ENCODE data around the gene PIK3IP1.

The PIK3IP1 gene

DNA sequence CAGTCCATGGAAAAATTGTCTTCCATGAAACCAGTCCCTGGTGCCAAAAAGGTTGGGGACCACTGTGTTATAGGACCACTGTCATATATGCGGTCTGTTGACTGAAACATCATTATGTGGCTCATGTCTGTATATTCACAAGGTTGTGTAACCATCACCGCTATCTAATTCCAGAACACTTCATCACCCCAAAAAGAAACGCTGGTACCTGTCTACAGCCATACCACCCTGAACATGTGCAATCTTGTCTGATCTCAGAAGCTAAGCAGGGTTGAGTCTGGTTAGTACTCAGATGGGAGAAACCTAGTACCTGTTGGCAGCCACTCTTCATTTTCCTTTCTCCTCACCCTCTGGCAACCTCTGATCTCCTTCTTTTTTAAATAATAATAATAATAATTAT lies 12.9 kb upstream of the PIK3IP1 start:
- DNase-seq = no peak

DNA sequence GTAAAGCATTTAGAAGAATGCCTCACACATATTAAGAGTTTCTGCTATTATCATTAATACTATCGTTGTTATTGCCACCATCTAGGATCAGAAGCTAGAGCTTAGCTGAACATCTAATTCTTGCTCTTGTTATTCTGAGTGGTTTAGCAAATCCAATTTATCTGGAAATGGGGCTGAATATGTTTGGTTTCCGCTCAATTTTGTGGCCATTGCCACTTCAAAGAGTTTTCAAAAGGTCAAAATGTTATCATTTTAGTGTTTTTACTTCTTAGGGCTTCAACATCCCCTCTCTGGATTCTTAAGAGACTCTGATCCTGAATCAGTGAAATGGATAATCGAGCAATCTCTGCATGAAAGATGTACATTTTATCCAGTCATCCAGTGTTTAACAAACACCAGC lies 10.2 kb upstream of the PIK3IP1 start:
- no peak for DNase-seq

DNA sequence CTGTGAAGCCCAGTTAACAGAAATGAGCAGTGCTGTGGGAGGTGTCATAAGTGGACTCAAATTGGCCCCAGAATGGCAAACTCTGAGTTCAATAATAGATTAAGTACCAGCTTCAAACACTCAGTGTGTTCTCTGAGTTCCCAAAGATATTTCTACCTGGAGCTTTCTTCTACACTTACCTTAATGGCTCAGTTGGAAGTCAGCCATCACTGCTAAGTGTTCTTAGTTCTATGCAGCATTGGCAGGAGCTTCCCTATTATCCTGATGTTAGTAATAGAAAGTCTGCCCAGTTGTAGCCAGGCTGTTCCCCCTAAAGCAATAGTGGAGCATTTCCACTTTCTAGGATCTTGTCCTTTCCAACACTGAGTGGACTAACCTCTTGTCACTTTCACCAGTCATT lies 9.7 kb upstream of the PIK3IP1 start:
- no peak for DNase-seq

DNA sequence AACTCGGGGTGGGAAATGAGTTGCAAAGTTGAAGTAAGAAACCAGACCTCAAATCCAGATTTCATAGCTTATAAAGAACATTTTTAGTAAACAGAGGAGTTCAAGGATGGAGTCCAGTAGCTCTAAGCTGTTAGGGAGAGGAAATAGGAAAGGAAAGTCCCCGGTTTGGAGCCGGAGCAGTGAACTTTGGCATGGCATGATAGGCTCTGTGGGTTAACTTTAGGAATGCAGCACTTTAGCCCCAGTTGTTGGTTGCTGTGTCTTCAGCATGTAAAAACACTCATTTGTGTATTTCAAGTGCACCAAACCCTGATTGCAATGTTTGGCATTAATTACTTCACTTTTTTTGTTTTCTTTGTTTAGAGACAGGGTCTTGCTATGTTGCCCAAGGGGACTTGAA lies 8.6 kb upstream of the PIK3IP1 start:
- no peak for DNase-seq

DNA sequence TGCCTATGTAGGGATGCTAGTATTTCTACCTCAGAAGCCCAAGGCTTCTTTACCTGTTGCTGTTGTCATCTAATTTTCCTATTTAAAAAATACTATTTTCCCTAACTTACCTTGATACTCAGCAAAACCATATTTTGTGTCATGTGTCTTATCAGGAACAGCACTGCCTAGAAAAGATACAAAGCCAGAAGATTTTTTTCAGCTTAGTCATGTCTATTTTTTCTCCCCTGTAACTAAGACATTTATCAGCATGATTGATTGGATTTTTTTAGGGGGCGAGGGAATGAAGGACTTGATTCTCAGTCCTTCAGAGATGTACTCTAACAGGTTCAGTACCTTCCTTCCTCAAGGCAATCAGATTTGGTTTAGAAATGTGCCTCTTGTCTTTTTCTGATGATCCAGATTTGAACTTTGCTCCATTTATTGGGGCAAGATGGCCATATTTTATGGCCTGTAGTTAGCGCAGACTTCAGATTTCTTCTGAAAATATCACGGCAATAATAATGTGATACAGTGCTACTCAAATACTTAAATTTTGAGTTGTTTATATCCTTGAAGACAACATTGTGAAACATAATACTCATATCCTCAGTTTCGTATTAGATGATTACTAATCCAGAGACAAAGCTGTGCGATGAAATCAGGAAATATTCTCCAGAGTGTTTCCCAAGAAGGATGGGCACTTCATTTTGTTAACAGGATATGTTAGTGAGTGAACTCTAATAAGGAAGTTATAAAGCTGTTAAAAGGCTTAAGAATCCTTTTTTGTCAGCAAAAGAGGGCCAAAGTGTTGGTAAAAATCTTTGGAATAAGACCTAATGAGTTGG lies 3.8 kb upstream of the PIK3IP1 start:
- no peak for DNase-seq

DNA sequence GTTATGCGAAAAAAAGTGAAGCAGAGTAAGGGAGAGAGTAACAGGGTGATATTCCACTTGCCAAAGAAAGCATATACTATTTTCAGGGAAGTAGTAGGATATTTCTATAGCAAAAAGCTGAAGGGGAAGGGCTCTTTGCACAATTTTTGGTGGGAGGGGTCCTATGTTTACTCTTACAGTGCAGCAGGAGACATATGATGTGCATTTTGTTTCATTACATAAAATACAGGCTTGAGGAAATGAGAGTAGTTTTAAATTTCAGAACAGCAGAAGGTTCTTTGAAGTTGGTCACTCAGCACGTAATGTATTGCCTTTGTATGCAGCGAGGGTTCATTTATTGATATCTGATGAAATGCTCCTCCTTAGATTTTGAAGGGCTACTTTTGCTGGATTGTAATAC lies 3.1 kb upstream of the PIK3IP1 start:
- DNase-seq = no peak

DNA sequence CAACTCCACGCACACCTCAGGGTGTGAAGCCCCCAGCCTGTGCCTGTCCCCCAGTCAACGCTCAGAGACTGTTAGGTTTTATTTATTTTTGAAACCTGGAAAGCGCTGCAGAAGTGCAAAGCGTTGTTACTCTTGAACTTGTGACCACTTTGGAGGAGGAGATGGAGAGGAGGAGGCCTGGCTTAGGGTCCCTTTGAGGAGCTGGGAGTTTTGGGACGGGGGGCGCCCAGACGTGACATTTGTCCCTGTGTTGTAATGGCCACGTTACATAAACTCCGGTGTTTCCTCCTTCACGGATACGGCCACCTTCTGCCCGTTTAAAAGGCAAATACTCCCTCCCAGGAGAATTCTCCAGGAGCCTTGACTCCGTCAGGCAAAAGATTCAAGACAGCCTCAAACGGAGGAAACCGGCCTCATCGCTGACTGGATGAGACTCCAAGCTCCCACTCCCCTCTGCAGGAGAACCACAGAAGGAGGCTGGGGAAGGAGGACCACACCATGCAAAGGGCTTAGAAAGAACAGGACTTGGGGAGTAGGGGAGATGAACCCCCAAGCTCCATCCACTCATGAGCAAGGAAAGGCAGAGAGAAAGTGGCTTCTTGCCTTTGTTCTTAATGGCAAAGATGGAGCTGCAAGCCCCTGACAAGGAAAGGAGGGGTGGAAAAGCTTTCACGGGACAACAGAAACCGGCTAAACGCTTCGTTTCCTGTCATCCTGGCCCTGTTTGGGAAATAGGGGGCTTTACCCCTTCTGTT lies 630 bp downstream of the PIK3IP1 start:
- DNase-seq = no peak

DNA sequence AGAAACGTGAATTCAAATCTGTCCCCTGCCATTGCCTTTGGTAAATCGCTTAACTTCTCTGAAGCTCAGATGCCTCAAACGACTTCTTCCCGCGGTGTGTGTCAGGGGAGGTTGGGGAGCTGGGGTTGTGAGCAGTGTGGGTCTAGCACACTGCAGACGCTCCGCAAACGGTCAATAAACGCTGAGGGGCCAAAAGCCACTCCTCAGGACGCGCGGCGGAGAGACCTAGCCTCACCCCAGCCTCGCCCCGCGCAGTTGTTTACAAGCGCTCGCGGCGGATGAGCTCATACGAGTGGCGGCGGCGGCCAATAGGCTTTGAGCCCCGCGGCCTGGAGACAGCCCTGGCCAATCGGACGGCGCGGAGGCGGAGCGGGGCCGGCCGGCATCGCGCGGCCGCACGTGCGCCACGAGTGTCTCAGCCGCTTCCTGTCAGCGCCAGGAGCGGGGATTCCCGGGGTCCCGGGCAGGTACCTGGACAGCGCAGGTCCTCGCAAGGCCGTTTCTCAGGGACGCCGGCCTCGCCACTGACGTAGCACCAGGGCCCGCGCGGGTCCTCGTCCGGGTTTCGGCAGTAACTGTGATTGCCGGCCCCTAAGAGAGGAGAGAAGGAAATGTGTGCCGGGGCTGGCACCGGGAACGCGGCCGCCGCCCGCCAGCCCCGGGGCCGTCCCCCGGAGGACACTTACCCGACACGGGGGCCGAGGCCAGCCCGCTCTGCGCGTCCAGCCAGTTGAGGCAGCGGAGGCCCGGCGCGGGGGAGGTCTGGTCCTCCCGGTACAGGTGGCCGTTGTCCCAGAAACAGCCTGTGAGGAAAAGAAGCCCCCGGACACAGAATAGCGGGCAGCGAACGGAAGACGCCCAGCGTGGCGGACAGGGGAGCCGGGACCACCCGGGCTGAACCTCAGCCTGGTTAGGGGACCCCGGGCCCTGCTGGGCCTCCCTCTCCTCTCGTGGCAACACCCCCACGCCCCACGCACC lies 1.5 kb downstream of the PIK3IP1 start:
- DNase-seq = peak; percentile 78

DNA sequence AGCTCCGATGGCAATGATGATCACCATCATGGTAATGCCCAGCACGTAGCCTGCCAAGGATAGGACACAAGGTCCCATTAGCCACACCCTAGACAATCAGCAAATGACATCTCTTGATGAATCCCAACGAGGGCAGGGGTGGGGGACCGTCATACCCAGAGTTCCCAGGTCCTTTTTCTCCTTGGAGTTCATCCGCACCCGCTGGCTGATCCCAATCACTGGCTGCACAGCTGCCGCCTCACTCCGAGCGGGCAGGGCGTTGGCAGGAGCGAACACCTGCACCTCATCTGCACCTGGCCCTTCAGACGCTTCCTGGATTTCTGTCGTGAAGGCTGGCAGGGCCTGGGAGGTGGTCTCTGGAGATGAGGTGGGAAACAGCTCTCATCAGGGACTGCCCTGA lies 2.9 kb downstream of the PIK3IP1 start:
- DNase-seq = peak; percentile 49

DNA sequence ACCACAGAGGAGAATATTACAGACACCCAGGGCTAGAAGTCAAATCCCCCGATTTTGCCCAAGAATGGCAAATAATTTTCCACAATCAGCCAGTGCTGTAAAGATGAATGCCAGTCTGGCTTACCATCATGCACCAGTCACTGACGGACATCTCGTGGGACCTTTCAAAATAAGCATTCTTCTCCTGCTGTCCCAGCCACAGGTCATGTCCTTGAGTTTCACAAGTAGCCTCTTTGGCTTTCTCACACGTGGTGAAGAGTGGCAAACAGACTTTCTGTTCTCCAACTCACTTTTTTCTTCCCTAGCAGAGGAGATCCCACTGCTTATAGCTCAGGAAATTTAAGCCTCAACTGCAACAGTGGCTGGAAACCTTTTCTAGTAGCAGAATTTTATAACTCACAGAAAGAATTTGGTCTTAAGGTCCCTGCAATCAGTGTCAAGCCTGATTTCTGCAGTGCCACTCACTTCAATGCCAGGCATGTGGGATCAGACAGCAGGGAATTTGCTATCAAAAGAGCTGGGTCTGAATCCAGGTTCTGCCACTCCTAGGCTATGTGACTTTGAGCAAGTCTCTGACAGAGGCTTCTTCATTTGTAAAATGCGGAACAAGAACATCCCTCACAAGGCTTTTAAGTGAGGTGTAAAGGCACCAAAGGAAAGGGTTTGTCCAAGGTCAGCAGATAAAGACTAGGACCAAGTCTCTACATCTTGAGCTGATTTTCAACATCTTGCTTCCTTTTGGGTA lies 3.6 kb downstream of the PIK3IP1 start:
- no peak for DNase-seq

DNA sequence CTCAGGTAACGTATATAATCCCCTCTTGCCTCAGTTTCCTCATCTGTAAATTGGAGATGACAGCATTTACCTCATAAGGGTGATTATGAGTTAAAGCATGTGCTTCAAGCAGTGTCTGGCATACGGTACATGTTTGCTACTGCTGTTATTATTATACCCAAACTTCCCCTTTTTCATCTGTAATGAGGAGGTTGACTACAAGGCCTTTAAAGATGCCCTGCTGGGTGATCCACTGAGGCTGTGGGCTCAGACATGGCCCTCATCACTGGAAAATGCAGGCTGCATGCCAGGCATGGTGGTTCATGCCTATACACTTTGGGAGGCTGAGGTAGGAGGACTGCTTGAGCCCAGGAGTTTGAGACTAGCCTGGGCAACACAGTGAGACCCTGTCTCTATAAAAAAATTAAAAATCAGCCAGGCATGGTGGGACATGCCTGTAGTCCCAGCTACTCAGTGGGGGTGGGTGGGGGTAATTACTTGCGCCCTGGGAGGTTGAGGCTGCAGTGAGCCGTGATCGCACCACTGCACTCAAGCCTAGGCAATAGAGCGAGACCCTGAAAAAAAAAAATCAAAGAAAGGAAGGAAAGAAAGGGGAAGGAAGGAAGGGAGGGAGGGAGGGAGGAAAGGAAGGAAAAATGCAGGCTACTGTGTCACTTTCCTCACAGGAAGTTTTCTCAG lies 4.3 kb downstream of the PIK3IP1 start:
- no peak for DNase-seq

DNA sequence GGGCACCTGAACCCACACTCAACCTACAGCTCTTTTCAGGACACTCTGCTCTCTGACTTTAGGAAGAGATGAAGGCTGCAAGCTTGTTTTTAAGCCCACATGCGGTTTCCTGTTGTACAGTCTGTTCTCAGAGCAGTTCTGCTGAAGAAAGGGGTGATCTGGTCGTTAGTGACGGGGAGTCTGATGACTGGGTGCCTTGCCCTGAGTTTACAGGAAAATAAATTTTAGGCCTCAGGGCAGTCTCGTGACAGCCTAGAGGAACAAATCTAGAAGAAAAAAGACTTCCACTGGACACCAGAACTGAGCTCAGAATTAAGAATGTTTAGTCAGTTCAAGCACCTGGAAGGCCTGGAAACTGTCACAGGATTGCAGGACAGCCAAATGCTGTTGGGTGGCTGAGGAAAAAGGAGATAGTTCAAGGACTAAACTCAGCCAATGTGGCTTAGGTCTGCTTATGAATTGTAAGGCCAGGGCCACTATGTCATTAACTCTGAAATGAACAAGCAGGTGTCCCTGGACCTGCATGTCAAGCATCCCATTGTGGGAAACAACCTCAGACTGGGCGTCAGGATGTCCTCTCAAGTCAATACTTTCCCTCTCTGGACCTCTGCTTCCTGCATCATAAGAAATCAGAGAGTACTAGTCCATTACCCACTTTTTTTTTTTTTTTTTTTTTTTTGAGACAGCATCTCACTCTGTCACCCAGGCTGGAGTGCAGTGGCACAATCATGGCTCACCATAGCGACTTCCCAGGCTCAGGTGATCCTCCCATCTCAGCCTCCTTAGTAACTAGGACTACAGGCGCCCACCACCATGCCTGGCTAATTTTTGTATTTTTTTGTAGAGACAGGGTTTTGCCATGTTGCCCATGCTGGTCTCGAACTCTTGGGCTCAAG lies 5.7 kb downstream of the PIK3IP1 start:
- no peak for DNase-seq

DNA sequence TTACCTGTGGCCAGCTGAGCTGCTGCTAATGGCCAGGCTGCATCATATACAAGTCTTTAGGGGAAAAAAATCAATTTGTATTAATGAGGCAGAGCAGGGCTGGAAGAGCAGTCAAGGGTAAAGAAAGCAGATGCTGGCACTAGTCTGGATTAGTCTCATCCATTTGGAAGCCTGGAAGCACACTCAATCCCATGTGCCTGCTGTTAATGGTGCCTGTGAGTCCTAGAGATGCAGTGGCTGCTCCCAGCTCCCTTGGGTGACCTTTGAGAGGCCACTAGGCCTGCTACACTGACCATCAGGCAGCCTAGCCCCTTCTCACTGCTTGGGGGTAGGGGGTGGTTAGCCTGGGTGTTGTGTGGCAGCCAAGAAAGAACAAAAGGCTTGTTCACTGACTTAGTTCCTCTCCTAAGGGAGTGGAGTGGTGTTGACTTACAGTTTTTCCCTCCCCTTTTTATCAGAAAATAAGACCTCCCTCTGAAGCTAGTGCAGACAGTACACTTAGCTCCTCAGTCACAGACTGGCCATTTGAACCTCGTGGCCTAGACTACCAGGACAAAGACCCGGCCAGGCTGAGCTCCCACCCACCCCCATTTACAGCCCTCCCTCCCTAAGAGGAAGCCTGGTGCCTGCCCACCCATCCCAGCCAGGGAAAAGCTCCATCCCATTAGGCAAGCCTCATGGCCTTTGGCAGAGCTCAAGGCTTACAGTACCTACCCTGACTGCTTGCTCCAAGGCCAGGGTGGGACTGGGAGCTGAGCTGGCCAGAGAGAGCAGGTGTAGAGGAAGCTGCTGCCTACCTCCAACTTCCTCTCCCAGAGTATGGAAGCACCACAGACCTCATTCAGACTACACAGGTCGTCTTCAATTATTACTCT lies 7.8 kb downstream of the PIK3IP1 start:
- no peak for DNase-seq

DNA sequence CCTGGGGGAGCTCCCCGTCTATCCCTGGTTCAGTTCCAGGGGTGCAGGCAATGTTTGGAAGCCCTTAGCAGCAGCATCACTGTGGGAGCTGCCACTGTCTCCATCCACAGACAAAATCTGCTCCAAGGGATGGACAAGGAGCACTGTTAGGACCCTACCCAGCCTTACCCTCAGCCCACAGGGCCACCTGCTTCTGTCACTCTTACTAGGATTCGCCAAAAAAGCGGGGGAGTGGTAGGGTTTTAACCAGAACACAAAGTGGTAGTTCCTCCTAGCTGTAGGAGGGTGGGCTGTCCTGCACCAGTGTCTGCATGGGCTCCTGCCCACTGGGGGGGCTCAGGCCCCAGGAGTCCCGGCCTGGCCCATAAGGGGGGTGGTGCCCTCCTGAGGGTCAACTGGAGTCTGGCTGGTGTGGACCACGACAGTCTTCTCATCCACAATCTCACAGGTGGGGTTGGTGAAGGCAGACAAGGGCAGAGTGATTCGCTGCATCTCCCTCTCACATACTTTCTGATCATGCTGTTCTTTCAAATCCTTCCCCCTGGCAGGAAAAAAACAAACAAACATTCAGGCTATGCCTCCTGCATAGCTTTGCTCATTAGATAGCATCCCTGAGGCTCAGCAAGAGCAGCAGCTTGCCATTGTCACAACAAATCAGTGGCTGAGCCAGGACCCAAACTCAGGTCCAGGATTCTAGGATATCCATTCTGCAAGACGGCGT lies 9.4 kb downstream of the PIK3IP1 start:
- DNase-seq = no peak

DNA sequence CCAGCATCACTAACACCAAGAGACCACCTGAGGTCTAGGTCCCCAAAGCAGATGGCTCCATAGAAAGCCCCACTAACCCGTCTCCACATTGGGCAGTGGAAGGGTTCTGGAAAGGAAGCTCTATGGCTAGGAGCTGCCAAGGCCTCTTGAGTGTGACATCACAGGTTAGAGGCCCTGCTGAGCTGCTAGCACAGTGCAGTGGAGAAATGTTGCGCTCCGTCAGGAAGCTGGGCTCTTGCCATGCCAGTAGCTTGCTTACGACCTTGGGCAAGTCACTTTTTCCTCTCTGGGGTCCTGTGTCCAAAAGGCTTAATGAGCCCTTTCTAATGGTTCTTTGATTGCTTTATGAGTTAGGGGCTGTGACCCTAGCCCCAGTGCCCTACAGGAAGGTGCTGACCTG lies 10.6 kb downstream of the PIK3IP1 start:
- DNase-seq = no peak

DNA sequence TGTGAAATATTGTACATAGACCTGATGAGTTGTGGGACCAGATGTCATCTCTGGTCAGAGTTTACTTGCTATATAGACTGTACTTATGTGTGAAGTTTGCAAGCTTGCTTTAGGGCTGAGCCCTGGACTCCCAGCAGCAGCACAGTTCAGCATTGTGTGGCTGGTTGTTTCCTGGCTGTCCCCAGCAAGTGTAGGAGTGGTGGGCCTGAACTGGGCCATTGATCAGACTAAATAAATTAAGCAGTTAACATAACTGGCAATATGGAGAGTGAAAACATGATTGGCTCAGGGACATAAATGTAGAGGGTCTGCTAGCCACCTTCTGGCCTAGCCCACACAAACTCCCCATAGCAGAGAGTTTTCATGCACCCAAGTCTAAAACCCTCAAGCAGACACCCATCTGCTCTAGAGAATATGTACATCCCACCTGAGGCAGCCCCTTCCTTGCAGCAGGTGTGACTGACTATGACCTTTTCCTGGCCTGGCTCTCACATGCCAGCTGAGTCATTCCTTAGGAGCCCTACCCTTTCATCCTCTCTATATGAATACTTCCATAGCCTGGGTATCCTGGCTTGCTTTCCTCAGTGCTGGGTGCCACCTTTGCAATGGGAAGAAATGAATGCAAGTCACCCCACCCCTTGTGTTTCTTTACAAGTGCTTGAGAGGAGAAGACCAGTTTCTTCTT lies 12.3 kb downstream of the PIK3IP1 start:
- no peak for DNase-seq

DNA sequence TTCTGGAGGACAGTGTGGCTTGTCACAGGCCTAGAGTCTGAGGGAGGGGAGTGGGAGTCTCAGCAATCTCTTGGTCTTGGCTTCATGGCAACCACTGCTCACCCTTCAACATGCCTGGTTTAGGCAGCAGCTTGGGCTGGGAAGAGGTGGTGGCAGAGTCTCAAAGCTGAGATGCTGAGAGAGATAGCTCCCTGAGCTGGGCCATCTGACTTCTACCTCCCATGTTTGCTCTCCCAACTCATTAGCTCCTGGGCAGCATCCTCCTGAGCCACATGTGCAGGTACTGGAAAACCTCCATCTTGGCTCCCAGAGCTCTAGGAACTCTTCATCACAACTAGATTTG lies 13.0 kb downstream of the PIK3IP1 start:
- no peak for DNase-seq

DNA sequence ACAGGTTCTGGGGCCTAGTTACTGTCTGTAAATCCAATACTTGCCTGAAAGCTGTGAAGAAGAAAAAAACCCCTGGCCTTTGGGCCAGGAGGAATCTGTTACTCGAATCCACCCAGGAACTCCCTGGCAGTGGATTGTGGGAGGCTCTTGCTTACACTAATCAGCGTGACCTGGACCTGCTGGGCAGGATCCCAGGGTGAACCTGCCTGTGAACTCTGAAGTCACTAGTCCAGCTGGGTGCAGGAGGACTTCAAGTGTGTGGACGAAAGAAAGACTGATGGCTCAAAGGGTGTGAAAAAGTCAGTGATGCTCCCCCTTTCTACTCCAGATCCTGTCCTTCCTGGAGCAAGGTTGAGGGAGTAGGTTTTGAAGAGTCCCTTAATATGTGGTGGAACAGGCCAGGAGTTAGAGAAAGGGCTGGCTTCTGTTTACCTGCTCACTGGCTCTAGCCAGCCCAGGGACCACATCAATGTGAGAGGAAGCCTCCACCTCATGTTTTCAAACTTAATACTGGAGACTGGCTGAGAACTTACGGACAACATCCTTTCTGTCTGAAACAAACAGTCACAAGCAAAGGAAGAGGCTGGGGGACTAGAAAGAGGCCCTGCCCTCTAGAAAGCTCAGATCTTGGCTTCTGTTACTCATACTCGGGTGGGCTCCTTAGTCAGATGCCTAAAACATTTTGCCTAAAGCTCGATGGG lies 13.5 kb downstream of the PIK3IP1 start:
- DNase-seq = no peak
